GM06990 (cell line): ENCODE measurements around the gene RAB11FIP3.

ENCODE experiments used
- DNase-seq: peaks from one replicate; pipeline ENCODE4 v3.0.0-alpha.2; 2011; ENCODE audit not compliant: insufficient read length; ENCODE audit errors: extremely low read depth
- H3K27me3 ChIP-seq: replicated peaks from 2 replicates; pipeline ENCODE4 v1.6.0; 2011; ENCODE audit warnings: low read length; ENCODE audit not compliant: control insufficient read depth, insufficient read depth
- H3K36me3 ChIP-seq: 2 replicates; pipeline ENCODE4 v1.5.1; 2011; ENCODE audit warnings: low read length; ENCODE audit not compliant: control insufficient read depth, insufficient read depth
- H3K4me3 ChIP-seq: replicated peaks from 2 replicates; pipeline ENCODE4 v1.5.1; 2011; ENCODE audit warnings: low read depth, mild to moderate bottlenecking, control low read depth, low read length
- CTCF ChIP-seq: IDR thresholded peaks from 2 replicates; pipeline ENCODE4 v1.5.1; 2011; ENCODE audit warnings: low read length, control low read depth, mild to moderate bottlenecking, inconsistent platforms; ENCODE audit not compliant: insufficient read depth, poor library complexity, severe bottlenecking

RAB11FIP3 gene

GRCh38 chr16:404971-405486 lies 20.4 kb upstream of the RAB11FIP3 start:
- no peak for DNase-seq
- no peak overlapping the region for H3K4me3 ChIP-seq
- no peaks in the 10 kb centered on the region for H3K36me3 ChIP-seq
- no peaks in the 10 kb centered on the region for H3K27me3 ChIP-seq
- TF ChIP-seq CTCF: no peak

- no peaks in the 10 kb centered on the region for H3K36me3 ChIP-seq
- no peak for TF ChIP-seq CTCF
- DNase-seq: no peak
- H3K27me3 ChIP-seq: no peaks in the 10 kb centered on the region
- no peak overlapping the region for H3K4me3 ChIP-seq
Measured at GRCh38 chr16:405548-406506, 19.6 kb upstream of the RAB11FIP3 start.

- no peak for DNase-seq
- Histone ChIP-seq H3K4me3 (no peak overlapping the region), H3K36me3 (peaks cover 3% of the 10 kb centered on the region; the same call in 1 of the 2 replicates), H3K27me3 (no peaks in the 10 kb centered on the region)
- TF ChIP-seq CTCF: no peak
Measured at GRCh38 chr16:407253-407652, 18.2 kb upstream of the RAB11FIP3 start.

GRCh38 chr16:410516-411178 lies 14.8 kb upstream of the RAB11FIP3 start:
- no peak for DNase-seq
- TF ChIP-seq CTCF: no peak
- peaks cover 3% of the 10 kb centered on the region; the same call in 1 of the 2 replicates for H3K36me3 ChIP-seq
- no peaks in the 10 kb centered on the region for H3K27me3 ChIP-seq
- no peak overlapping the region for H3K4me3 ChIP-seq

GRCh38 chr16:411576-412265 lies 13.7 kb upstream of the RAB11FIP3 start:
- Histone ChIP-seq H3K27me3 (no peaks in the 10 kb centered on the region), H3K4me3 (no peak overlapping the region), H3K36me3 (peaks cover 3% of the 10 kb centered on the region; the same call in 1 of the 2 replicates)
- no peak for DNase-seq
- TF ChIP-seq CTCF: no peak
